Measurements from ENCODE around the gene PFAS. TPM values are rescaled to one million over a fixed set of nuclear protein-coding genes. Genes with fewer than 3 reads are reported as not detected.

The PFAS gene
- total and polyA plus RNA-seq, 2 of the 8 experiments (the other 6 are each of a cell fraction or from before 2014, with no cell fraction given): 88.4 to 248 TPM

- Histone ChIP-seq H4K20me1 (replicated peaks in 1 of 2; ENCODE audit: control insufficient read depth in 1 of 2, insufficient read depth in 2 of 2, low read length in 2 of 2) (peaks cover 3 to 6% of the 10 kb centered on the region in 2 experiments), H2BK5ac (ENCODE audit: low read depth, low read length) (no peak overlapping the region), H3K79me2 (ENCODE audit: control insufficient read depth in 1 of 2, insufficient read depth in 2 of 2, low read length in 2 of 2) (no peaks in the 10 kb centered on the region), H3K23me2 (ENCODE audit: low read depth, low read length) (peaks cover 19% of the 10 kb centered on the region), H2AFZ (ENCODE audit: low read length) (no peak overlapping the region), H3K14ac (ENCODE audit: insufficient read length) (no peak overlapping the region), H3K23ac (ENCODE audit: insufficient read length) (no peak overlapping the region), H3K79me1 (ENCODE audit: low read depth, low read length) (no peaks in the 10 kb centered on the region), H4K5ac (ENCODE audit: insufficient read length, low read depth, low read length) (no peak overlapping the region), H3K4me2 (ENCODE audit: insufficient read depth in 1 of 2, low read depth in 2 of 2, low read length in 2 of 2) (peak overlapping the region; percentile 68 to 85), H2BK120ac (replicated peaks; ENCODE audit: low read depth, low read length) (no peak overlapping the region), H3K27me3 (replicated peaks in 1 of 4; ENCODE audit: control insufficient read depth in 3 of 4, extremely low read depth in 1 of 4, insufficient read depth in 3 of 4, low read length in 3 of 4) (no peaks in the 10 kb centered on the region), H3K4ac (replicated peaks; ENCODE audit: insufficient read length, low read depth, low read length) (no peak overlapping the region), H3K27ac (ENCODE audit: low read depth, low read length) (peak overlapping the region; percentile 52; the same call in 1 of the 2 replicates), H3K4me3 (ENCODE audit: extremely low read depth in 1 of 4, insufficient read depth in 2 of 4, low read depth in 3 of 4, low read length in 4 of 4) (peak overlapping the region; percentile 50 to 78 (median 72); a peak in 6 of 8 replicates), H2BK20ac (ENCODE audit: low read length) (no peak overlapping the region), H3K9me3 (ENCODE audit: insufficient read depth in 2 of 2, low read depth in 1 of 2, low read length in 1 of 2) (no peaks in the 10 kb centered on the region), H2AK5ac (ENCODE audit: low read depth, low read length) (no peak overlapping the region), H3K36me3 (ENCODE audit: control insufficient read depth in 2 of 4, insufficient read depth in 4 of 4, low read length in 3 of 4) (peaks cover 3 to 33% (median 17%) of the 10 kb centered on the region in 4 experiments; a peak in 7 of 8 replicates), H4K8ac (ENCODE audit: extremely low read depth, insufficient read depth, low read length) (no peak overlapping the region), H3K4me1 (replicated peaks in 1 of 4; ENCODE audit: control insufficient read depth in 3 of 4, insufficient read depth in 4 of 4, low read length in 3 of 4) (peaks cover 0 to 15% (median 2%) of the 10 kb centered on the region in 4 experiments; a peak in 4 of 7 replicates), H3K56ac (replicated peaks; ENCODE audit: insufficient read length, low read depth, low read length) (no peak overlapping the region), H4K91ac (replicated peaks; ENCODE audit: insufficient read length, low read length) (no peak overlapping the region), H2BK12ac (ENCODE audit: low read depth, low read length) (no peak overlapping the region), H2BK15ac (ENCODE audit: low read length) (no peak overlapping the region), H3K9ac (replicated peaks in 1 of 4; ENCODE audit: extremely low read depth in 1 of 4, low read depth in 3 of 4, low read length in 3 of 4) (peak overlapping the region in 2 of 4 experiments; percentile 46 to 50; a peak in 2 of 7 replicates), H3K18ac (ENCODE audit: extremely low read depth, low read length) (no peak overlapping the region)
- ChIA-PET POLR2A (ENCODE audit: partially characterized antibody) (interaction anchor here (0.7 to 53.4 kb wide), 12 partner anchors 10 to 156 kb away, joined by 3 to 1521 read pairs (median 5); partner anchors contain the start of genes AURKB, BORCS6, CTC1 and PFAS), CTCF (ENCODE audit: partially characterized antibody) (interaction anchor here (1.0 to 2.2 kb wide), 3 partner anchors 17 to 20 kb away, joined by 3 to 6 read pairs (median 4); no protein-coding TSS in a partner anchor)
- DNase-seq (ENCODE audit: low read depth in 1 of 2, low spot score in 2 of 2) (peak in 1 of 2 experiments; percentile 91), FAIRE-seq (no peak)
- WGBS, 2 experiments (ENCODE audit: extremely low coverage in 1 of 2, insufficient coverage in 1 of 2, insufficient read length in 1 of 2, insufficient replicate concordance in 2 of 2, low coverage in 1 of 2, low lambda C conversion rate in 2 of 2, missing lambda C conversion rate in 1 of 2): 39% methylated on average over 20 of the region's 20 CpGs; no CpG with 5 or more reads in 1 of the 2 experiments
- no peak for TF ChIP-seq CREB1 (IDR thresholded peaks at IDR 0.05)
- TF ChIP-seq MAX (IDR thresholded peaks at IDR 0.05): no peak
- TF ChIP-seq TEAD4 (IDR thresholded peaks at IDR 0.05; ENCODE audit: low read depth, low read length): 0 out of 2 replicates have a peak, but pooled peaks have one; percentile 28
- peak; percentile 98 for TF ChIP-seq TBP (IDR thresholded peaks at IDR 0.05; ENCODE audit: low read depth, low read length)
- TF ChIP-seq RXRA (IDR thresholded peaks at IDR 0.05; ENCODE audit: insufficient read depth, low read depth, low read length): no peak
- no peak for TF ChIP-seq HDAC2 (IDR thresholded peaks at IDR 0.05; ENCODE audit: borderline replicate concordance in 1 of 2, low read depth in 2 of 2, low read length in 2 of 2)
- 0 out of 2 replicates have a peak, but pooled peaks have one; percentile 69 for TF ChIP-seq SP4 (IDR thresholded peaks at IDR 0.05; ENCODE audit: low read length)
- peak; percentile 88 for TF ChIP-seq CEBPB (IDR thresholded peaks at IDR 0.05; ENCODE audit: low read depth, low read length)
- TF ChIP-seq CBX5 (IDR thresholded peaks at IDR 0.05; ENCODE audit: low read depth, low read length): no peak
Measured at GRCh38 chr17:8225813-8226535, 23.1 kb upstream of the PFAS start.
